GM18907 (cell line): ENCODE measurements around the gene OR52I2.
A peak's percentile ranks its signal among the peaks of the same experiment; 100 is the strongest.

Experiments used
- ATAC-seq: cut with Tn5 transposase; IDR thresholded peaks from one replicate; pipeline ENCODE4 v1.9.1; 2021; ENCODE audit warnings: mild to moderate bottlenecking, moderate library complexity; ENCODE audit not compliant: unreplicated experiment

Gene OR52I2

DNA sequence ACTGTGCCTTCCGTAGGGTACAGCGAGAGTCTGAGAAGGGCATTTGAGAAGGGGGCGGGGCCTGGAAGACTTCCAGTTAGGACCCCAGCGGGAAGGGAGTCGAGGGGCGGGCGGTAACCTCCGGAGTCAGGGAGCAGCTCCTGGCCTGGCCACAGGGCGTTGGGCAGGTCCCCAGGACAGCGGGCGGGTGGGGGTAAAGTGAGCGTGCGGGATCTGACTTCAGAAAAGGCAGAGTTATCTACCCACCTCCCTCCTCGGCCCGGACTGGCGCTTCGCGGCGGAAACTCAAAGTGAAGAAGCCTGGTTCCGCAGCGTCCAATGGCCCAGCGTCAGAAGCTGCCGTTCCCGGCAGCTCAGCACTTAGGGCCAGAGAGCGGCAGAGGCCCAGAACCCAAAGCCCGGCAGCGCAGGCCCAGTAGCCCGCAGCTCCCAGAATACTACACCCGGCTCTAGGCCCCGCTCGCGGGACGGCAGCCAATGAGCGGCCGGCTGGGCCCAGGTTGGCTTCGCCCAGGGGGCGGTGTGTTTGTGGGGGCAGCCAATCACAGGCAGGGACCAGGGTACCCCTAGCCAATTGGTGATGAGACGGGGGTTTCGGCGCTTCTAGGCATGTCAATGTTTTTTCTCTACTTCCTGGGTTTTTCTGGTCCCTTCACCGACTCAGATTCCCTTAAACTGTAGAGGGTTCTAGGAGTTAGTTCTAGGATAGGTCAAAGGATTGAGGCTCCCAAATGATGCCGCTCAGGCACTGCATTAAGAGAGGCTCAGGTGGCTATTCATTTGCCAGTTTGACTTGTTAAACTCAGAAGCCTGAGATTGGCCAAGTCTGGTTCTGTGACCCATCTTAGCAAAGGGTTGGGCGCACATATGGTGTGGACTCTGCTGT lies 26.5 kb downstream of the OR52I2 start, which contains the start of gene TRIM68:
Gene TRIM68 (minus strand): TSS at position 451 of the 886 bp plus-strand sequence. CDS start 2,727 bp downstream, outside the sequence.
- ATAC-seq = peak; percentile 100

DNA sequence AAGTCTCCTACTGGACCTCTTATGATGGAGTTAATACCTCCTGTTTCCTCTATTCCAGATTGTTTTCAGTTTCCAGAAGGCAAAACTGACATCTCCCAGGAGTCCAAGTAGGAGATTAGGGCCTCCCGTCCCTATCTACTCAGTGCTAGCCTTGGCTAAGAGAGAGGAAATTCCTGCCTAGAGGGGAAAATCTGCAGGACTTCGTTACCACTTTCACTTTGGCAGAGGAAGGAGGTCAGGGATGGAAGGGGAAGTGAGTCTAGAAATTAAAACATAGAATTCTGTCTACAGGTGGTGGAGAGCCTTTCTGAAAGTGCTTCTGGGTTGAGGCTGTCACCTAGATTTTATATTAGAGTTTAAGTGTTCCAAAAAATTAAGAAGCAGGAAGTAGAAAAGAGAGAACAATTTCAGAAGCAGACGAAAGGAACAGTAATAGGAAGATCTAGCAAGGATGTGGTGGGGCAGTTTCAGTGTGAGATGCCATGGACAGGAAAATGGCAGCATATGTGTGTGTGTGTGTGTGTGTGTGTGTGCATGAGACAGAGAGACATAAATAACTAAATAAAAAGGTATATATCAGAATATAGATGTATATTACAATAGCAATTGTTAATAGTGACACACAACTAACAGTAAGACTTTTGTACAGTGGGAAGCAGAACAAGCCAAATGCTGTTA lies 28.9 kb downstream of the OR52I2 start:
- ATAC-seq = no peak

GRCh38 chr11:4611986-4612385 lies 30.4 kb downstream of the OR52I2 start:
- no peak for ATAC-seq

- no peak for ATAC-seq
Observed at GRCh38 chr11:4615856-4616444, 34.4 kb downstream of the OR52I2 start.

DNA sequence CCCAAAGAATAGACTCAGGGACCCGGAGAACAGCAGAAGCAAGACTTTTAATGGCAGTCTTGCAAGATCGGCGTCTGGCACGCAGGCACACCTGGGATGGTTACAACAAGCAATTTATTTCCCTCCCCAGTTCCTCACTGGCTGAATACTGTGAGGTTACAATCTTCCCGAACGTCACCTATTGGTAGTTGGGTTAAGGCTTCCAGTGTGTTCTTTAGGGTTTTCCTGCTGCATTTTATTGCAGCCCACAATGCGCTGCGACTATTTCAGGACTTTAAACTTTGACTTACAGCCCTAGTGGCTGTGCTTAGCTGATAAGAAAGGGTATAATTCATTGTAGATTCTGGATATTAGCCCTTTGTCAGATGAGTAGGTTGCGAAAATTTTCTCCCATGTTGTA lies 38.0 kb downstream of the OR52I2 start:
- no peak for ATAC-seq

GRCh38 chr11:4626207-4627099 lies 44.9 kb downstream of the OR52I2 start:
- ATAC-seq = peak; percentile 60

- no peak for ATAC-seq
Observed at GRCh38 chr11:4636136-4636535, 54.6 kb downstream of the OR52I2 start.

DNA sequence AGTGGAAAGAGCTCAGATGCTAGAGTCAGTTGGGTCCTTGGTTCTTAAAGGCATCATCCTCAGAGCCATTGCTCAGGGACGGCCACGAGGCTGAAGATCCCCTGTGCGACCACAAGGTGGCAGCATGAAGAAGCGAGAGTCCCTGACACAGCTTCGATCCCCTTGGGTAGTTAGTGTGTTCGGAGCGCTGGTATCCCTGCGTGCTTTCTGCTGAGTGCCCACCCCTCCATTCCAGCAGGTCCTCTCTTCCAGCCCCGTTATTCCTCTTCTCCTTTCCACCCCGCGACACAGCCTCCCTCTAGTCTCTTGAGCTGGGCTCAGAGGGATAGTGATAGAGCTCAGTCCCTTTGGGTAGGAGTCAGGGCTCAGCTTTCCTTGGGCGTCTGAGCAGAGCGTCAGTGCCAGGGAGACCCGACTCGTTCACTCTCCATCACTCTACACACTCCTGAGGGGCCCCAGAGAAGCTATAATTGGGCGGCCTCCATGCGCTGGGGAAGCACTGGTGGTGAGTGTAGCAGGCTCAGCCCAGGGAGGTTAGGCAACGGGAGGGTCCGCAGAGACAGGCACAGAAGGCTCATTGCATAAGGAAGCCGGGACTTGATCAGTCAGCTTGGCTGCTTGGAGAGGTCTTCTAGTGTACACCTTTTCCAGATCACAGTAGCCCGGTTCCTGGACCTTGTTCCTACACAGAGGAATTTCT lies 55.6 kb downstream of the OR52I2 start, which contains the start of gene OR51D1:
Gene OR51D1 (plus strand): TSS at position 516 of the 700 bp plus-strand sequence. CDS start 2,314 bp downstream, outside the sequence.
- peak; percentile 95 for ATAC-seq

DNA sequence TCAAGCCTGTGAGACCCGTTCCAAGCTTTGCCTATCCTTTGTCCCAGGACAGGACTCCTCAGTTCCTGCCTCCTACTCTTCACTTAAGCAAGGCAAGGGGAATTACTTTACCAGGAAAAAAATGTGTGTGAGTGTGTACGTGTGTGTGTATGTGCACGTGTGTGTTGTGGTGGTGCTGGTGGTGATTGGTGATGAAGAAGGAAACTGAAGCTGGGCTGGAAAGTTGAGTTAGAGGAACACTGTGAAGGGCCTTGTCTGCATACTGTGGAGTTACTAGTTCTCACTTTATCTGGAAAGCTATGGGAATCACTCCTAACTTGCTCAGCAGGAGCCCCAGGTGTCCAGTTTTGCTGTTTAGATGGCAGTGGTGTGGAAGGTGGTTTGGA lies 56.1 kb downstream of the OR52I2 start:
- ATAC-seq = no peak

GRCh38 chr11:4639931-4640330 lies 58.4 kb downstream of the OR52I2 start:
- no peak for ATAC-seq

GRCh38 chr11:4641501-4641900 lies 60.0 kb downstream of the OR52I2 start:
- no peak for ATAC-seq

DNA sequence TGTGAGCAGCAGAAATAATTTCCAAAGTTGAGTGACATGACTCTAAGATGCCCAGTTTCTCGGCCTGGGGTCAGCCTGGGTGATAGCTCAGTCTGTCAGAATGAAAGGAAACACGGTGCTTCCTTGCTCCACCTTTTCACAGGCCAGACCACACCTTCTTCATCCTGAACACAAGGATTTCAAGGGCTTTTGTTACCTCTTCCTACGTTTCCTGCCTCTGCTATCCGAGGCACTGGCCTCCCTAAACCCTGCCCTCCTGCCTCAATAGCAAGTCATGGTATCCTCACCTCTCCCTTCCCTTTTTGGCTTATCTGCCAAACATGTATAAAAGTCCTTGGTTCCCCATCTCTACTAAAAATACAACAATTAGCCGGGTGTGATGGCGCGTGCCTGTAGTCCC lies 60.5 kb downstream of the OR52I2 start:
- ATAC-seq = no peak
